Central memory CD8-positive, alpha-beta T cell (primary cell): Measurements from ENCODE around the gene CCDC197.

ENCODE experiments used
- ATAC-seq: fragments of 150-1000 bp; cut with Tn5 transposase; replicated peaks from 2 replicates; pipeline ENCODE4 v1.10.0; 2022; ENCODE audit warnings: mild to moderate bottlenecking, moderate FRiP score, moderate number of reproducible peaks; ENCODE audit not compliant: poor library complexity, severe bottlenecking; ENCODE audit errors: extremely low read depth
- DNase-seq, 2 donors: peaks; one replicate each; pipeline ENCODE4 v3.0.0; 2021; ENCODE audit warnings: low spot score in 2 of 2
- H3K27ac Mint-ChIP-seq: one replicate; pipeline ENCODE4 v1.8.0; 2022; ENCODE audit warnings: low read depth, mild to moderate bottlenecking, moderate library complexity, mixed read lengths
- H3K27me3 Mint-ChIP-seq: one replicate; pipeline ENCODE4 v1.8.0; 2022; ENCODE audit warnings: mixed read lengths
- H3K36me3 Mint-ChIP-seq: one replicate; pipeline ENCODE4 v1.8.0; 2022; ENCODE audit warnings: mild to moderate bottlenecking, moderate library complexity, mixed read lengths; ENCODE audit not compliant: insufficient read depth
- H3K4me1 Mint-ChIP-seq: one replicate; pipeline ENCODE4 v1.8.0; 2022; ENCODE audit warnings: mixed read lengths
- H3K4me3 Mint-ChIP-seq: one replicate; pipeline ENCODE4 v1.8.0; 2022; ENCODE audit warnings: mild to moderate bottlenecking, moderate library complexity, mixed read lengths
- H3K9me3 Mint-ChIP-seq: one replicate; pipeline ENCODE4 v1.8.0; 2022; ENCODE audit warnings: mixed read lengths

Gene CCDC197

GRCh38 chr14:93987376-93987775, 9.7 kb upstream of the CCDC197 start:
- ATAC-seq = no peak

GRCh38 chr14:93987815-93988476, 9.2 kb upstream of the CCDC197 start:
- Mint-ChIP-seq H3K9me3 (no peaks in the 10 kb centered on the region), H3K27me3 (peaks cover 8% of the 10 kb centered on the region), H3K36me3 (no peaks in the 10 kb centered on the region), H3K27ac (no peak overlapping the region), H3K4me3 (no peak overlapping the region), H3K4me1 (no peaks in the 10 kb centered on the region)
- ATAC-seq = no peak
- DNase-seq = no peak

More at GRCh38 chr14:93987376-93987775, 9.7 kb upstream of the CCDC197 start:
- Mint-ChIP-seq H3K9me3 (no peaks in the 10 kb centered on the region), H3K27me3 (peaks cover 8% of the 10 kb centered on the region), H3K4me3 (no peak overlapping the region), H3K4me1 (no peaks in the 10 kb centered on the region), H3K27ac (no peak overlapping the region), H3K36me3 (no peaks in the 10 kb centered on the region)
- DNase-seq = no peak

GRCh38 chr14:93989939-93990338, 7.2 kb upstream of the CCDC197 start:
- Mint-ChIP-seq H3K27ac (no peak overlapping the region), H3K9me3 (no peaks in the 10 kb centered on the region), H3K27me3 (peaks cover under 1% of the 10 kb centered on the region), H3K4me3 (no peak overlapping the region), H3K36me3 (no peaks in the 10 kb centered on the region), H3K4me1 (no peaks in the 10 kb centered on the region)
- no peak for DNase-seq
- ATAC-seq = no peak

DNA sequence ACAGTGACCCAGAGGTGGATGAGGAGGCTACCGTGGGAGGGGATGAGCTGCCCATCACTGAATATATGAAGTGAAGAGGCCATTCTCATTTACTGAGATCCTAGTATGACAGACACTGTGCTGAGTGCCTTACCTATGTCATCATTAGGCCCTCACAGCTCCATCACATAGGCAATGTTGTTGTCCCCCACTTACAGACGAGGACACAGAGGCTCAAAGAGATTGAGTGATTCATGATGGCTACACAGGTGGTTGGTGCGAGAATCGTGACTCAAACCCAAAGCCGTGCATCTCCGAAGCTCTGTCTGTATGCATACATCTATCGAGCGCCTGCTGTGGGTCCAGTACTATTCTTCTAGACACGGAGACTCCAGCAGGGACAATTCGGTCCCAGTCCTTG, 5.9 kb upstream of the CCDC197 start:
- no peaks in the 10 kb centered on the region for H3K27me3 Mint-ChIP-seq
- no peak for DNase-seq
- no peak for ATAC-seq
- no peaks in the 10 kb centered on the region for H3K4me1 Mint-ChIP-seq
- no peak overlapping the region for H3K4me3 Mint-ChIP-seq
- H3K9me3 Mint-ChIP-seq = no peaks in the 10 kb centered on the region
- H3K27ac Mint-ChIP-seq = no peak overlapping the region
- no peaks in the 10 kb centered on the region for H3K36me3 Mint-ChIP-seq

- H3K4me3 Mint-ChIP-seq = no peak overlapping the region
- ATAC-seq = no peak
- no peaks in the 10 kb centered on the region for H3K4me1 Mint-ChIP-seq
- H3K27me3 Mint-ChIP-seq = no peaks in the 10 kb centered on the region
- H3K27ac Mint-ChIP-seq = no peak overlapping the region
- H3K9me3 Mint-ChIP-seq = no peaks in the 10 kb centered on the region
- no peaks in the 10 kb centered on the region for H3K36me3 Mint-ChIP-seq
- no peak for DNase-seq
Measured at GRCh38 chr14:93991649-93992048, 5.5 kb upstream of the CCDC197 start.

DNA sequence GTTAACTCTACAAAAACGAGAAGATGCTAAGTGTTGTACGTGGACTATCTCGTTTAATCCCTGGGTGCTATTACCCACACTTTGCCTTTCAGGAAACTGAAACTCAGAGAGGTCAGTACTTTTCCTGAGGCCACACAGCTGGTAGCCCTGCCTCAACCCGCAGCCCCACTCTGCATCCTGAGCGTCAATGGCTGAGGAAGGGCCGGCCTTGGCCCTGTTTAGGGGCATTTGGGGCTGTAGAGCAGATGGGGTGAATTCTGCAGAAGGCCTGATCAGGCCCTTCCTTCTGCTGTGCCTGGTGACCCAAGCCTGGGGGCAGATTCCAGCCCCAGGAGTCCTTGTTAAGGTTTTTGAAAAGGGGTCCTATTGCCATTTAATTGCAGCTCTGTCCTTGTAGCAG, 3.7 kb upstream of the CCDC197 start:
- ATAC-seq (no peak), DNase-seq (no peak)
- no peaks in the 10 kb centered on the region for H3K4me1 Mint-ChIP-seq
- no peaks in the 10 kb centered on the region for H3K36me3 Mint-ChIP-seq
- H3K9me3 Mint-ChIP-seq = no peaks in the 10 kb centered on the region
- H3K4me3 Mint-ChIP-seq = no peak overlapping the region
- H3K27ac Mint-ChIP-seq = no peak overlapping the region
- H3K27me3 Mint-ChIP-seq = no peaks in the 10 kb centered on the region

DNA sequence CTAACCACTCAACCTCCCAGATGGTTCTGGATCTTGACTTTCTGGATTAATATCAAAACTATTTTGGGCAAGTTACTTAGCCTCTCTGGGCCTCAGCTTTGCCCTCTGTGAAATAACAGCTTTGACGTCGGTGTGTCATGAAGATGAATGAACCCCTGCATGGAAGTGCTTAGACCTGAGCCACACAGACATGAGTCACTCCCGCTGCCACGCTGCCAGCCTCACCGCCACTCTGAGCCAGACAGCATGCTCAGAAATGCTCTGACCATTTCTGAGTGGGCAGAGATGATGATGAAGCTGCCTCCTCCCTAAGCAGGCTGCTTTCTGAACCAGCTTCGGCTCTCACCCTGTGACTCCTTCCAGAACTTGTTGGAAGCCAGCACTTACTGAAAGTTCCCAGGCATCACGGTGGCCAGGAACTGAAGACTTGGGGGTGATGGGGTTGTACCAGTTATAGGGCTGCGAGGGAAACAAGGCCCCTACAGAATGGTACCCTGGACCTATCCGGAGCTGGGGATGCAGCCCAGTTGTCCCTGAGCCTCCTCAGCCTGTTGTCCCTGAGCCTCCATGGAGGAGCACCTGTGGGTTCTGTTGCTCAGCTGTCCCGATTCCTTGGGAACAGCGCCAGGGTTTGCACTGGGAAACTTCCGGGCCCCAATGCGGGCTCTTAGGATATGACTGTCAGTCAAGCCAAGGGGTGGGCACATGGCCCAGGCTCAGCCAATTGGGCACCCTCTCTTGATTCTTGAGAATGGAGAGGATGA, 2.0 kb upstream of the CCDC197 start:
- no peak for DNase-seq
- no peak overlapping the region for H3K27ac Mint-ChIP-seq
- H3K9me3 Mint-ChIP-seq = no peaks in the 10 kb centered on the region
- H3K4me1 Mint-ChIP-seq = no peaks in the 10 kb centered on the region
- H3K27me3 Mint-ChIP-seq = no peaks in the 10 kb centered on the region
- no peak overlapping the region for H3K4me3 Mint-ChIP-seq
- ATAC-seq = no peak
- H3K36me3 Mint-ChIP-seq = no peaks in the 10 kb centered on the region

DNA sequence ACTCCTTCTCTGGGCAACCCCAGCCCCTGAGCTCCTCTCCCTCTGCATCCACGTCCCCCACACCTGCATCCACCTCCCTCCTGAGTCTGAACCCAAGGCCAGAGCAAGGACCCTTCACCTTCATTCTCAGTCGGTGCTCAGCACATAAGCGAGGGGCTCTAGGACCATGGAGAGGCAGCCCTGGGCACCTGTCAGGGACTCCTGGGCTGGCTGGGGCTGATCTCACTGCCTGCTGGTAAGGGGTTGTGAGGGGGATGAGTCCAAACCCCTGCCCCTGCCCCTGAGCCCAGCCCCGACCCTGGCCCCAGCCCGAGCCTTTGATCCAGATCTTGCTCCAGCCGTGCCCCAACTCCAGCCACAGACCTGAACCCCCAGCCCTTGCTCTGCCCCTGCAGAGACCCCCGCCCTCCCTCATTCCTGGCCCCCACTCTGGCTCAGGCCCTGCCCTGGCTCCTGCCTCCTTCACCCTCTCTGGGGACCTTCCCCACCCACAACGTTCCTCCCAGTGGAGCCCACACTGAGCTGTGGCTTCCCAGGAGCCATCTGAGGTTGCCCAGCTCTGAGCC, 888 bp upstream of the CCDC197 start:
- H3K27ac Mint-ChIP-seq = no peak overlapping the region
- H3K9me3 Mint-ChIP-seq = no peaks in the 10 kb centered on the region
- H3K4me3 Mint-ChIP-seq = no peak overlapping the region
- no peaks in the 10 kb centered on the region for H3K36me3 Mint-ChIP-seq
- H3K4me1 Mint-ChIP-seq = no peaks in the 10 kb centered on the region
- no peak for ATAC-seq
- no peaks in the 10 kb centered on the region for H3K27me3 Mint-ChIP-seq
- no peak for DNase-seq

GRCh38 chr14:93997916-93998870, 1.1 kb downstream of the CCDC197 start:
- Mint-ChIP-seq H3K9me3 (no peaks in the 10 kb centered on the region), H3K36me3 (no peaks in the 10 kb centered on the region), H3K4me1 (no peaks in the 10 kb centered on the region), H3K27ac (no peak overlapping the region), H3K27me3 (no peaks in the 10 kb centered on the region), H3K4me3 (no peak overlapping the region)
- DNase-seq (no peak), ATAC-seq (no peak)

DNA sequence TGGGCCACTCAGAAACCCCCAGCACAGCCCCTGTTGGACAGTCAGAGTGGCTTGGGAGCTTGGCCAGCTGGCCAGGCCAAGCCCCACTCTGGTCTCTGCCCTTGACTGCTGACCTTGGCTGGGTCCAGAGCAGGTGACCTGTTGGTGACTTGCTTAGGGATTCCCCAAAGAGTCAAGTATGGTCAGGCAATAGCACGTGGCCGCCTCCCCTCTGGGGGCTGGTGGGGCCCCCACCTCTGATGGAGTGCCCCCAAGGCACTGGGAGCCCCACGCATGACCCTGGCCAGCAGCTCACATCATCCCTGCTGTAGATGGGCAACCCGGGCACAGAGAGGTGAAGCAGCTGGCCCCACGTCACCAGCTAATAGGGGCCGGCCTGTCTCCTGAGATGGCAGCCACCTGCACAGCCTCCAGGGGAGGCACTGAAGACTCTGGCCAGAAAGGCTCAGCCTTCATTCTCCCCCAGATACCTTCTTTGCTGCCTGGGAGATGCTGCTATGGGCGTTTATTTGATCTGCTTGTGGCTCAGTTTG, 1.8 kb downstream of the CCDC197 start:
- no peak for ATAC-seq
- H3K27ac Mint-ChIP-seq = no peak overlapping the region

GRCh38 chr14:93999573-93999972, 2.5 kb downstream of the CCDC197 start:
- no peak for ATAC-seq
- Mint-ChIP-seq H3K4me1 (no peaks in the 10 kb centered on the region), H3K27ac (no peak overlapping the region)

More for the DNA sequence above, 1.8 kb downstream of the CCDC197 start:
- no peak for DNase-seq
- H3K27me3 Mint-ChIP-seq = no peaks in the 10 kb centered on the region
- no peaks in the 10 kb centered on the region for H3K4me1 Mint-ChIP-seq
- H3K4me3 Mint-ChIP-seq = no peak overlapping the region
- H3K9me3 Mint-ChIP-seq = no peaks in the 10 kb centered on the region
- no peaks in the 10 kb centered on the region for H3K36me3 Mint-ChIP-seq

GRCh38 chr14:94000267-94000666, 3.2 kb downstream of the CCDC197 start:
- no peaks in the 10 kb centered on the region for H3K36me3 Mint-ChIP-seq
- H3K27me3 Mint-ChIP-seq = peaks cover 9% of the 10 kb centered on the region
- no peaks in the 10 kb centered on the region for H3K9me3 Mint-ChIP-seq
- DNase-seq (no peak), ATAC-seq (no peak)
- H3K27ac Mint-ChIP-seq = no peak overlapping the region
- no peak overlapping the region for H3K4me3 Mint-ChIP-seq
- no peaks in the 10 kb centered on the region for H3K4me1 Mint-ChIP-seq

More at GRCh38 chr14:93999573-93999972, 2.5 kb downstream of the CCDC197 start:
- DNase-seq = no peak
- Mint-ChIP-seq H3K36me3 (no peaks in the 10 kb centered on the region), H3K4me3 (no peak overlapping the region), H3K27me3 (peaks cover 2% of the 10 kb centered on the region), H3K9me3 (no peaks in the 10 kb centered on the region)
